B cell (primary cell): Measurements from ENCODE around the gene OSTF1. TPM values are rescaled to one million over a fixed set of nuclear protein-coding genes. Genes with fewer than 3 reads are reported as not detected.

Experiments used
- ATAC-seq: fragments of 200-7000 bp; cut with Tn5 transposase; one replicate; pipeline ENCODE4 v1.10.0; 2021; ENCODE audit warnings: low read depth, mild to moderate bottlenecking, moderate number of reproducible peaks, moderate library complexity
- CTCF ChIA-PET: fragments of 350-600 bp; sonication (Branson Sonifier 250); formaldehyde crosslinking; loops from one replicate; lab custom pipeline; 2021; ENCODE audit warnings: antibody characterized with exemption, inconsistent platforms; lab: Charles Lee
- POLR2A ChIA-PET: fragments of 350-600 bp; sonication (Branson Sonifier 250); formaldehyde crosslinking; loops from one replicate; lab custom pipeline; 2021; ENCODE audit warnings: antibody characterized with exemption; lab: Charles Lee
- DNase-seq: peaks from one replicate; pipeline ENCODE4 v3.0.0; 2013
- H2AFZ ChIP-seq: 2 replicates; pipeline ENCODE4 v1.6.1; 2012; ENCODE audit warnings: mild to moderate bottlenecking, low read depth, low read length; ENCODE audit not compliant: insufficient read depth, poor library complexity, severe bottlenecking
- H3K27ac ChIP-seq, 2 donors: 1 replicate in 1 of 2; 2 replicates in 1 of 2; pipeline ENCODE4 v1.5.1; 2012 to 2013; ENCODE audit warnings: low read length in 2 of 2, mild to moderate bottlenecking in 2 of 2, moderate library complexity in 1 of 2
- H3K27me3 ChIP-seq, 4 experiments: fragments of 200-600 bp in 1 of 4; sonication (generic) in 1 of 4; replicated peaks in 1 of 4; 1 replicate in 2 of 4; 2 replicates in 2 of 4; pipeline versions ENCODE4 v1.6.1 to v1.7.0; 2013 to 2016; ENCODE audit warnings: low read length in 3 of 4, mild to moderate bottlenecking in 2 of 4, mixed read lengths in 1 of 4, moderate library complexity in 1 of 4; ENCODE audit not compliant: insufficient read depth in 4 of 4, control insufficient read depth in 3 of 4; ENCODE audit errors: control extremely low read depth in 1 of 4
- H3K36me3 ChIP-seq, 2 experiments: replicated peaks in 1 of 2; 1 replicate in 1 of 2; 2 replicates in 1 of 2; pipeline versions ENCODE4 v1.6.1 to v1.7.1; 2013; ENCODE audit warnings: low read length in 1 of 2; ENCODE audit not compliant: insufficient read depth in 2 of 2, control insufficient read depth in 1 of 2; ENCODE audit errors: control extremely low read depth in 1 of 2, extremely low read depth in 1 of 2
- H3K4me1 ChIP-seq, 2 donors: fragments of 200-600 bp in 1 of 2; sonication (generic) in 1 of 2; 1 replicate in 1 of 2; 2 replicates in 1 of 2; pipeline versions ENCODE4 v1.5.1 to v1.6.1; 2013 to 2017; ENCODE audit warnings: low read length in 2 of 2; ENCODE audit not compliant: control insufficient read depth in 2 of 2, insufficient read depth in 2 of 2
- H3K4me2 ChIP-seq: replicated peaks from 2 replicates; pipeline ENCODE3; 2012; ENCODE audit warnings: mild to moderate bottlenecking, low read depth, low read length; ENCODE audit not compliant: poor library complexity, severe bottlenecking
- H3K4me3 ChIP-seq, 5 experiments: fragments of 200-600 bp in 1 of 5; sonication (generic) in 1 of 5; 1 replicate in 3 of 5; 2 replicates in 2 of 5; pipeline versions ENCODE4 v1.5.1 to v1.7.0; 2011 to 2016; ENCODE audit warnings: low read length in 4 of 5, mild to moderate bottlenecking in 4 of 5, low read depth in 2 of 5, control low read depth in 1 of 5, moderate library complexity in 1 of 5; ENCODE audit not compliant: insufficient read depth in 1 of 5; ENCODE audit errors: control extremely low read depth in 1 of 5, extremely low read depth in 1 of 5
- H3K79me2 ChIP-seq: fragments of 200-600 bp; sonication (generic); one replicate; pipeline ENCODE4 v1.6.0; 2016; ENCODE audit warnings: low read length; ENCODE audit not compliant: control insufficient read depth, insufficient read depth
- H3K9ac ChIP-seq: fragments of 200-600 bp; sonication (generic); 2 replicates; pipeline ENCODE4 v1.6.1; 2017; ENCODE audit warnings: mild to moderate bottlenecking, low read length, moderate library complexity
- H3K9me3 ChIP-seq, 3 donors: one replicate each; pipeline versions ENCODE4 v1.6.1 to v1.7.1; 2013; ENCODE audit warnings: low read length in 2 of 3; ENCODE audit not compliant: control insufficient read depth in 2 of 3, insufficient read depth in 1 of 3; ENCODE audit errors: control extremely low read depth in 1 of 3
- H4K20me1 ChIP-seq: 2 replicates; pipeline ENCODE4 v1.6.0; 2012; ENCODE audit warnings: mild to moderate bottlenecking, low read length; ENCODE audit not compliant: insufficient read depth, control insufficient read depth, poor library complexity, severe bottlenecking
- H3K27ac Mint-ChIP-seq: one replicate; pipeline ENCODE4 v1.8.0; 2021; ENCODE audit warnings: mixed read lengths
- H3K27me3 Mint-ChIP-seq: one replicate; pipeline ENCODE4 v1.8.0; 2021; ENCODE audit warnings: mixed read lengths
- H3K4me1 Mint-ChIP-seq: one replicate; pipeline ENCODE4 v1.8.0; 2021; ENCODE audit warnings: mixed read lengths
- H3K4me3 Mint-ChIP-seq: one replicate; pipeline ENCODE4 v1.8.0; 2021; ENCODE audit warnings: mixed read lengths
- H3K9me3 Mint-ChIP-seq: one replicate; pipeline ENCODE4 v1.8.0; 2022; ENCODE audit warnings: mixed read lengths; ENCODE audit not compliant: insufficient read depth
- EZH2 ChIP-seq: IDR thresholded peaks from 2 replicates; pipeline ENCODE4 v1.6.1; 2012; ENCODE audit warnings: borderline replicate concordance, low read depth, mild to moderate bottlenecking, moderate library complexity, low read length; ENCODE audit not compliant: insufficient read depth, poor library complexity, severe bottlenecking
- WGBS: methylation state at CpG from one replicate; pipeline ENCODE4 v1.1.5; 2013; ENCODE audit warnings: missing lambda C conversion rate; ENCODE audit not compliant: insufficient coverage; 5-methylcytosine and 5-hydroxymethylcytosine counted together
- intact Hi-C: fragments of 100-400 bp; cut with micrococcal nuclease; formaldehyde crosslinking; loops from one replicate; pipeline ENCODE4 v1.10.0; 2022
- polyA plus RNA-seq: library from polyadenylated mRNA; depleted of rRNA; stranded (reverse); fragments of >200 nt; gene quantifications from 2 replicates; pipeline ENCODE4 v1.2.3, GENCODE V29; 2012
- total RNA-seq, 2 donors: library from RNA; stranded (reverse); fragments of 120-200 nt in 1 of 2; gene quantifications; 1 replicate in 1 of 2; 2 replicates in 1 of 2; pipeline versions ENCODE4 v1.2.3 to v1.2.4, GENCODE V29; 2013 to 2022
- TF ChIP-seq, protein P1 (sequence below): fragments of 200-600 bp; IDR thresholded peaks from one replicate; pipeline ENCODE4 v1.8.0; 2022; ENCODE audit warnings: antibody characterized with exemption, mild to moderate bottlenecking

OSTF1 gene
- total and polyA plus RNA-seq, 2 donors (not counting 1 experiment from before 2014, with no cell fraction given): 33.8 to 62.0 TPM

DNA sequence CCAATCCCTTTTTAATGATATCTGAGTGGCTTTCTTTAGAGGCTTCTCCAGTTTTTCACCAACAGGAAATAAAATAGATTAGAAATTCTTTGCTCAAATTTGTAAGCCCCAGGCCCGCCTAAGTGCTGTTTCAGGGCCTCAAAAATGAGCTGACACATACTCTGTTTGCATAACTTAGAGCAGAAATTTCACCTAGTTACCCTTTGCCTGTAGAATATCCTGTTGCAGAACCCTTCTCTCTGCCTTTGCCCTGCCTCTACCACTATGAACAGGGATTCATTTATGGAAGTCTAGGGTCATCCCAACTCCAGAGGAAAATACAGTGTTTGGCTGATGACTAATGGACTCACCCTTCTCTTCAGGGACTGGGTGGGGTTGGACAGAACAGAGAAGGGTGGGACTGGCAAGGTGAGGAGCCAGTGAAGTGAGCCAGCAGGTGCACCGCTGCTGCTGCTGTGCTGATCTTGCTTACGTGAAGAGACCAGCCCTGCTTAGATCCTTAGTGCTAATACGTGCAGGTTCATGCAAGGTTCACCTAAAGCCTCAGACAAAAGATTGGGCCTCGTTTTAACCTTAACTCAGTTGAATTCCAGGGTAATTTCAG lies 22.8 kb downstream of the OSTF1 start:
- Histone ChIP-seq H3K36me3 (peaks cover 0 to 9% of the 10 kb centered on the region in 2 experiments), H3K9me3 (no peaks in the 10 kb centered on the region), H2AFZ (no peak overlapping the region), H3K27ac (no peak overlapping the region), H3K9ac (no peak overlapping the region), H3K4me2 (no peak overlapping the region), H3K4me3 (no peak overlapping the region), H3K27me3 (no peaks in the 10 kb centered on the region), H3K79me2 (peaks cover 94% of the 10 kb centered on the region), H4K20me1 (peaks cover 85% of the 10 kb centered on the region), H3K4me1 (peaks cover 6 to 16% of the 10 kb centered on the region in 2 donors)
- no peaks in the 10 kb centered on the region for H3K9me3 Mint-ChIP-seq
- no peak overlapping the region for H3K4me3 Mint-ChIP-seq
- POLR2A ChIA-PET: no interaction called here
- H3K27me3 Mint-ChIP-seq: no peaks in the 10 kb centered on the region
- TF ChIP-seq, protein P1, sequence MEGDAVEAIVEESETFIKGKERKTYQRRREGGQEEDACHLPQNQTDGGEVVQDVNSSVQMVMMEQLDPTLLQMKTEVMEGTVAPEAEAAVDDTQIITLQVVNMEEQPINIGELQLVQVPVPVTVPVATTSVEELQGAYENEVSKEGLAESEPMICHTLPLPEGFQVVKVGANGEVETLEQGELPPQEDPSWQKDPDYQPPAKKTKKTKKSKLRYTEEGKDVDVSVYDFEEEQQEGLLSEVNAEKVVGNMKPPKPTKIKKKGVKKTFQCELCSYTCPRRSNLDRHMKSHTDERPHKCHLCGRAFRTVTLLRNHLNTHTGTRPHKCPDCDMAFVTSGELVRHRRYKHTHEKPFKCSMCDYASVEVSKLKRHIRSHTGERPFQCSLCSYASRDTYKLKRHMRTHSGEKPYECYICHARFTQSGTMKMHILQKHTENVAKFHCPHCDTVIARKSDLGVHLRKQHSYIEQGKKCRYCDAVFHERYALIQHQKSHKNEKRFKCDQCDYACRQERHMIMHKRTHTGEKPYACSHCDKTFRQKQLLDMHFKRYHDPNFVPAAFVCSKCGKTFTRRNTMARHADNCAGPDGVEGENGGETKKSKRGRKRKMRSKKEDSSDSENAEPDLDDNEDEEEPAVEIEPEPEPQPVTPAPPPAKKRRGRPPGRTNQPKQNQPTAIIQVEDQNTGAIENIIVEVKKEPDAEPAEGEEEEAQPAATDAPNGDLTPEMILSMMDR: no peak
- no peak for TF ChIP-seq EZH2
- no peak for DNase-seq
- H3K4me1 Mint-ChIP-seq: peaks cover 48% of the 10 kb centered on the region
- intact Hi-C loops: no loop called here
- ATAC-seq: no peak
- peak overlapping the region; percentile 47 for H3K27ac Mint-ChIP-seq
- CTCF ChIA-PET: interaction anchor here (0.7 kb wide), 1 partner anchor 17 kb away, joined by 3 read pairs; no protein-coding TSS in a partner anchor
- WGBS: 95% methylated on average over 2 of the region's 5 CpGs

DNA sequence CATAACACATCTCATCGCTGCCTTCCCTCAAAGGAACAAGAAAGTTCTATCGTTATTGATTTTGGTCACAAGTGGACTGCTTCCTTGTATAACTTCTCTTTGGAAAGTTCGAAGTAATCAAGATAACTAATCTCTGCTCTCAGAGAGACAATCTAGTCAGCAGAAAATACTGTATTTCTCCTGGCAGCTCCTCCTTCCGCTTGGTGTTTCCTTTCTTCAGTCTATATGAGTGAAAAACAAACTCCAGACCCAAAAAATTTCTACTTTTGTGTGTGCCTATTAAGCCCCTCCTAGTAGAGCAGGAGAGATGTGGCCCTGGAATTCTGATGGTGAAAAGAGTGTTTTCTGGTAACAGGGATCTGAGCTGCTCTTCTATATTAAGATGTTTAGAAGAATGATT lies 24.5 kb downstream of the OSTF1 start:
- no peaks in the 10 kb centered on the region for H3K27me3 Mint-ChIP-seq
- H3K4me3 ChIP-seq: no peak overlapping the region

More for the DNA sequence above, 24.5 kb downstream of the OSTF1 start:
- Mint-ChIP-seq H3K4me1 (peaks cover 52% of the 10 kb centered on the region), H3K9me3 (no peaks in the 10 kb centered on the region), H3K4me3 (no peak overlapping the region), H3K27ac (no peak overlapping the region)
- peaks cover 87% of the 10 kb centered on the region for H4K20me1 ChIP-seq
- ATAC-seq (no peak), DNase-seq (no peak)
- H3K4me2 ChIP-seq: no peak overlapping the region
- no peak overlapping the region for H2AFZ ChIP-seq
- H3K9me3 ChIP-seq: no peaks in the 10 kb centered on the region
- no peaks in the 10 kb centered on the region for H3K27me3 ChIP-seq
- TF ChIP-seq, protein P1: no peak
- TF ChIP-seq EZH2: no peak
- intact Hi-C loops: no loop called here
- peaks cover 0 to 14% of the 10 kb centered on the region in 2 experiments for H3K36me3 ChIP-seq
- CTCF ChIA-PET: interaction anchor here (0.5 kb wide), 1 partner anchor 82 kb away, joined by 3 read pairs; no protein-coding TSS in a partner anchor
- H3K27ac ChIP-seq: no peak overlapping the region
- POLR2A ChIA-PET: no interaction called here
- no peak overlapping the region for H3K9ac ChIP-seq
- peaks cover 91% of the 10 kb centered on the region for H3K79me2 ChIP-seq
- H3K4me1 ChIP-seq: peaks cover 9 to 20% of the 10 kb centered on the region in 2 donors
- WGBS: 93% methylated on average over 2 of the region's 4 CpGs
